H1 (cell line): ENCODE measurements around the gene CELSR1. TPM values are rescaled to one million over a fixed set of nuclear protein-coding genes. Genes with fewer than 3 reads are reported as not detected.
A peak's percentile ranks its signal among the peaks of the same experiment; 100 is the strongest.

ENCODE experiments used
- CTCF ChIA-PET: fragments of 300-600 bp; sonication (Branson Sonifier 250); formaldehyde crosslinking; loops from one replicate; lab custom pipeline; 2021; ENCODE audit not compliant: partially characterized antibody; lab: Charles Lee
- POLR2A ChIA-PET: fragments of 300-600 bp; sonication (Branson Sonifier 250); formaldehyde crosslinking; loops from one replicate; lab custom pipeline; 2021; ENCODE audit warnings: inconsistent platforms; ENCODE audit not compliant: partially characterized antibody; lab: Charles Lee
- DNase-seq, 2 experiments: peaks; one replicate each; pipeline versions ENCODE4 v3.0.0 to v3.0.0-alpha.2; 2010 to 2022; ENCODE audit warnings: low spot score in 2 of 2, low read depth in 1 of 2, mixed read lengths in 1 of 2
- FAIRE-seq: peaks from 2 replicates; lab custom pipeline; 2011; peaks lifted over from hg19 to GRCh38; lab: Jason Lieb, UNC
- H2AFZ ChIP-seq: 2 replicates; pipeline ENCODE4 v1.8.1; 2012; ENCODE audit warnings: low read length, inconsistent platforms
- H2AK5ac ChIP-seq: 2 replicates; pipeline ENCODE4 v1.6.1; 2013; ENCODE audit warnings: low read depth, low read length
- H2BK120ac ChIP-seq: replicated peaks from 2 replicates; pipeline ENCODE3; 2013; ENCODE audit warnings: low read depth, low read length, inconsistent platforms
- H2BK12ac ChIP-seq: 2 replicates; pipeline ENCODE4 v1.6.1; 2013; ENCODE audit warnings: low read depth, low read length
- H2BK15ac ChIP-seq: 2 replicates; pipeline ENCODE4 v1.6.1; 2013; ENCODE audit warnings: low read length
- H2BK20ac ChIP-seq: 2 replicates; pipeline ENCODE4 v1.6.1; 2013; ENCODE audit warnings: low read length
- H2BK5ac ChIP-seq: 2 replicates; pipeline ENCODE4 v1.6.1; 2013; ENCODE audit warnings: low read depth, low read length
- H3K14ac ChIP-seq: 2 replicates; pipeline ENCODE4 v1.6.1; 2013; ENCODE audit warnings: inconsistent platforms; ENCODE audit not compliant: insufficient read length
- H3K18ac ChIP-seq: 2 replicates; pipeline ENCODE4 v1.6.1; 2013; ENCODE audit warnings: low read length; ENCODE audit errors: extremely low read depth
- H3K23ac ChIP-seq: 2 replicates; pipeline ENCODE4 v1.6.1; 2013; ENCODE audit warnings: inconsistent platforms; ENCODE audit not compliant: insufficient read length
- H3K23me2 ChIP-seq: 2 replicates; pipeline ENCODE4 v1.6.1; 2013; ENCODE audit warnings: low read depth, low read length
- H3K27ac ChIP-seq: 2 replicates; pipeline ENCODE4 v1.6.1; 2011; ENCODE audit warnings: low read depth, low read length, inconsistent platforms
- H3K27me3 ChIP-seq, 4 experiments: replicated peaks in 1 of 4; 1 replicate in 1 of 4; 2 replicates in 3 of 4; pipeline versions ENCODE4 v1.6.1 to v1.8.1; 2011 to 2013; ENCODE audit warnings: low read length in 3 of 4, mild to moderate bottlenecking in 3 of 4, inconsistent platforms in 2 of 4, mixed read lengths in 2 of 4, moderate library complexity in 1 of 4; ENCODE audit not compliant: control insufficient read depth in 3 of 4, insufficient read depth in 3 of 4; ENCODE audit errors: extremely low read depth in 1 of 4
- H3K36me3 ChIP-seq, 4 experiments: 2 replicates each; pipeline versions ENCODE4 v1.6.1 to v1.8.1; 2011 to 2013; ENCODE audit warnings: mild to moderate bottlenecking in 4 of 4, low read length in 3 of 4, moderate library complexity in 2 of 4, control low read depth in 1 of 4, inconsistent platforms in 1 of 4; ENCODE audit not compliant: insufficient read depth in 4 of 4, control insufficient read depth in 2 of 4
- H3K4ac ChIP-seq: replicated peaks from 2 replicates; pipeline ENCODE3; 2013; ENCODE audit warnings: low read length, low read depth, mixed read lengths, inconsistent platforms; ENCODE audit not compliant: insufficient read length
- H3K4me1 ChIP-seq, 4 experiments: replicated peaks in 1 of 4; 1 replicate in 1 of 4; 2 replicates in 3 of 4; pipeline versions ENCODE4 v1.6.1 to v1.8.1; 2011 to 2013; ENCODE audit warnings: low read length in 3 of 4, inconsistent platforms in 2 of 4, mixed read lengths in 1 of 4; ENCODE audit not compliant: insufficient read depth in 4 of 4, control insufficient read depth in 3 of 4
- H3K4me2 ChIP-seq, 2 experiments: 2 replicates each; pipeline versions ENCODE4 v1.6.1 to v1.8.1; 2011 to 2013; ENCODE audit warnings: low read depth in 2 of 2, low read length in 2 of 2, control low read depth in 1 of 2, inconsistent platforms in 1 of 2, mild to moderate bottlenecking in 1 of 2; ENCODE audit not compliant: insufficient read depth in 1 of 2
- H3K4me3 ChIP-seq, 4 experiments: fragments of 200-600, 300-600 bp in 1 of 4; sonication (generic), shearing (Covaris generic), sonication (Bioruptor Twin) in 1 of 4; 2 replicates each; pipeline versions ENCODE4 v1.5.1 to v1.8.1; 2011 to 2016; ENCODE audit warnings: low read length in 4 of 4, low read depth in 3 of 4, control low read depth in 2 of 4, inconsistent platforms in 2 of 4, mild to moderate bottlenecking in 2 of 4, mixed read lengths in 1 of 4, moderate library complexity in 1 of 4; ENCODE audit not compliant: insufficient read depth in 2 of 4; ENCODE audit errors: extremely low read depth in 1 of 4
- H3K56ac ChIP-seq: replicated peaks from 2 replicates; pipeline ENCODE3; 2013; ENCODE audit warnings: low read depth, mild to moderate bottlenecking, mixed read lengths, low read length, inconsistent platforms; ENCODE audit not compliant: insufficient read length
- H3K79me1 ChIP-seq: 2 replicates; pipeline ENCODE4 v1.6.1; 2013; ENCODE audit warnings: low read depth, low read length, control low read depth
- H3K79me2 ChIP-seq, 2 experiments: 2 replicates each; pipeline versions ENCODE4 v1.6.1 to v1.8.1; 2012 to 2013; ENCODE audit warnings: low read length in 2 of 2, mild to moderate bottlenecking in 2 of 2, inconsistent platforms in 1 of 2; ENCODE audit not compliant: insufficient read depth in 2 of 2, control insufficient read depth in 1 of 2
- H3K9ac ChIP-seq, 4 experiments: replicated peaks in 1 of 4; 1 replicate in 1 of 4; 2 replicates in 3 of 4; pipeline versions ENCODE4 v1.6.1 to v1.8.1; 2011 to 2013; ENCODE audit warnings: low read depth in 3 of 4, low read length in 3 of 4, control low read depth in 2 of 4, mild to moderate bottlenecking in 2 of 4, moderate library complexity in 2 of 4, inconsistent platforms in 1 of 4; ENCODE audit errors: extremely low read depth in 1 of 4
- H3K9me3 ChIP-seq, 2 experiments: 2 replicates each; pipeline versions ENCODE4 v1.6.1 to v1.8.1; 2012 to 2013; ENCODE audit warnings: mild to moderate bottlenecking in 2 of 2, moderate library complexity in 2 of 2, control low read depth in 1 of 2, inconsistent platforms in 1 of 2, low read depth in 1 of 2, low read length in 1 of 2, mixed read lengths in 1 of 2; ENCODE audit not compliant: insufficient read depth in 2 of 2
- H4K20me1 ChIP-seq, 2 experiments: replicated peaks in 1 of 2; 2 replicates each; pipeline versions ENCODE3 to v1.8.1; 2011 to 2013; ENCODE audit warnings: inconsistent platforms in 2 of 2, low read length in 2 of 2, mild to moderate bottlenecking in 1 of 2; ENCODE audit not compliant: insufficient read depth in 2 of 2, control insufficient read depth in 1 of 2
- H4K5ac ChIP-seq: 2 replicates; pipeline ENCODE4 v1.6.1; 2013; ENCODE audit warnings: low read length, low read depth, mixed read lengths, inconsistent platforms; ENCODE audit not compliant: insufficient read length
- H4K8ac ChIP-seq: 2 replicates; pipeline ENCODE4 v1.8.0; 2013; ENCODE audit warnings: mild to moderate bottlenecking, moderate library complexity, low read length, inconsistent platforms; ENCODE audit not compliant: insufficient read depth; ENCODE audit errors: extremely low read depth
- H4K91ac ChIP-seq: replicated peaks from 2 replicates; pipeline ENCODE3; 2013; ENCODE audit warnings: low read length, mixed read lengths, inconsistent platforms; ENCODE audit not compliant: insufficient read length
- RAD21 ChIP-seq, 2 experiments: IDR thresholded peaks in 1 of 2; conservative IDR thresholded peaks in 1 of 2; 2 replicates each; pipeline ENCODE4 v1.6.1; 2011; ENCODE audit warnings: low read depth in 2 of 2, low read length in 2 of 2, improper control_type of control experiment in 1 of 2, inconsistent platforms in 1 of 2, mild to moderate bottlenecking in 1 of 2, moderate library complexity in 1 of 2
- WGBS, 2 experiments: shearing (Covaris generic) in 1 of 2; methylation state at CpG; one replicate each; pipeline versions ENCODE4 v1.1.6 to v1.1.7; 2013 to 2015; ENCODE audit warnings: low lambda C conversion rate in 2 of 2, mixed read lengths in 2 of 2, inconsistent platforms in 1 of 2, low coverage in 1 of 2, missing lambda C conversion rate in 1 of 2; ENCODE audit not compliant: insufficient replicate concordance in 2 of 2, insufficient coverage in 1 of 2, insufficient read length in 1 of 2; ENCODE audit errors: extremely low coverage in 1 of 2, missing lambda C conversion rate in 1 of 2; 5-methylcytosine and 5-hydroxymethylcytosine counted together
- polyA plus RNA-seq, 7 experiments: library from polyadenylated mRNA; depleted of rRNA in 3 of 7; stranded (reverse) in 5 of 7; unstranded in 2 of 7; fragments of >200 nt in 5 of 7; fragments of 200-250 nt in 2 of 7; gene quantifications; 1 replicate in 5 of 7; 2 replicates in 1 of 7; 4 replicates in 1 of 7; pipeline versions ENCODE4 v1.2.1 to v1.2.3, GENCODE V29; 2011 to 2013; ENCODE audit warnings: missing spikeins in 2 of 7, mixed read lengths in 2 of 7
- total RNA-seq: library from RNA; stranded (reverse); fragmentation: NEBNext Ultra II Directional; extraction: Animal tissue kit (Norgen Biotek cat#: 25700); gene quantifications from 2 replicates; pipeline ENCODE4 v1.2.1, GENCODE V29; 2021

The CELSR1 gene
- total and polyA plus RNA-seq, 2 of the 8 experiments (the other 6 are each of a cell fraction or from before 2014, with no cell fraction given) = 9.0 to 12.4 TPM

GRCh38 chr22:46575911-46576555, 38.6 kb upstream of the CELSR1 start:
- no peak overlapping the region for H2AK5ac ChIP-seq
- H2BK15ac ChIP-seq = peak overlapping the region; percentile 46; the same call in 1 of the 2 replicates
- no peak overlapping the region for H2BK5ac ChIP-seq
- H3K4me2 ChIP-seq = peak overlapping the region; percentile 69 to 71
- H3K9ac ChIP-seq = peak overlapping the region in 2 of 4 experiments; percentile 42 to 61; a peak in 2 of 7 replicates
- peak overlapping the region; percentile 5 for H4K91ac ChIP-seq
- H4K5ac ChIP-seq = no peak overlapping the region
- no peak overlapping the region for H3K27ac ChIP-seq
- peaks cover 0 to 11% (median 5%) of the 10 kb centered on the region in 4 experiments; a peak in 4 of 7 replicates for H3K27me3 ChIP-seq
- TF ChIP-seq RAD21 (IDR thresholded peaks at IDR 0.05 in 1 of 2, conservative IDR thresholded peaks at IDR 0.05 in 1 of 2; ENCODE audit: low read depth in 2 of 2, low read length in 2 of 2) = no peak
- DNase-seq (no peak), FAIRE-seq (no peak)
- no peak overlapping the region for H2BK120ac ChIP-seq
- peaks cover 14% of the 10 kb centered on the region for H3K79me1 ChIP-seq
- H3K79me2 ChIP-seq = 0 out of 4 replicates have a peak, but pooled peaks cover 0 to under 1% of the 10 kb centered on the region in 2 experiments
- 41% methylated on average over 10 of the region's 10 CpGs; no CpG with 5 or more reads in 1 of the 2 experiments for WGBS, 2 experiments
- no peak overlapping the region; the same call in 1 of the 2 replicates for H4K8ac ChIP-seq
- no peak overlapping the region for H3K4ac ChIP-seq
- peaks cover 9% of the 10 kb centered on the region; the same call in 1 of the 2 replicates for H3K23me2 ChIP-seq
- peak overlapping the region; percentile 34 to 69 (median 49); a peak in 7 of 8 replicates for H3K4me3 ChIP-seq
- no peaks in the 10 kb centered on the region for H3K9me3 ChIP-seq
- H3K56ac ChIP-seq = no peak overlapping the region
- no peaks in the 10 kb centered on the region for H3K36me3 ChIP-seq
- no peak overlapping the region for H2BK20ac ChIP-seq
- 0 out of 2 replicates have a peak overlapping the region, but pooled peaks have one; percentile 25 for H3K18ac ChIP-seq
- H3K4me1 ChIP-seq = peaks cover 0 to 27% (median 15%) of the 10 kb centered on the region in 4 experiments; a peak in 6 of 7 replicates
- H3K14ac ChIP-seq = no peak overlapping the region
- ChIA-PET POLR2A (interaction anchor here (0.7 to 3.6 kb wide), 5 partner anchors 9 to 160 kb away, joined by 3 to 11 read pairs (median 4); no protein-coding TSS in a partner anchor), CTCF (interaction anchor here (0.7 to 2.1 kb wide), 4 partner anchors 12 to 106 kb away, joined by 3 to 15 read pairs (median 5); no protein-coding TSS in a partner anchor)
- no peak overlapping the region for H3K23ac ChIP-seq
- peak overlapping the region; percentile 77; the same call in 1 of the 2 replicates for H2BK12ac ChIP-seq
- H2AFZ ChIP-seq = no peak overlapping the region
- H4K20me1 ChIP-seq = peaks cover 0 to 7% of the 10 kb centered on the region in 2 experiments
